Endothelial cell of umbilical vein (primary cell): ENCODE data around the gene NAA16. TPM values are rescaled to one million over a fixed set of nuclear protein-coding genes. Genes with fewer than 3 reads are reported as not detected.
"Not testable (repeated sequence)": the region's sequence is repeated elsewhere in the genome, so short reads cannot be mapped to it uniquely, and the experiment has no call there.

Source experiments
- BruUV-seq: library from RNA; stranded (reverse); fragments of 400-500 nt; replicated peaks from 2 replicates; lab custom pipeline; 2021; lab: Mats Ljungman, UMichigan
- CTCF ChIA-PET: fragments of 300-600, 350-600 bp; sonication (Branson Sonifier 250); formaldehyde crosslinking; loops from one replicate; lab custom pipeline; 2021; ENCODE audit warnings: antibody characterized with exemption, inconsistent platforms; lab: Charles Lee
- POLR2A ChIA-PET: fragments of 300-600, 350-600 bp; sonication (Branson Sonifier 250); formaldehyde crosslinking; loops from one replicate; lab custom pipeline; 2021; ENCODE audit warnings: antibody characterized with exemption, inconsistent platforms; lab: Charles Lee
- DNase-seq: peaks from one replicate; pipeline ENCODE4 v3.0.0-alpha.2; 2011; ENCODE audit warnings: low read depth, low spot score
- FAIRE-seq: peaks from 2 replicates; lab custom pipeline; 2011; peaks lifted over from hg19 to GRCh38; lab: Jason Lieb, UNC
- H2AFZ ChIP-seq: 2 replicates; pipeline ENCODE4 v1.6.0; 2012; ENCODE audit warnings: low read depth, low read length, control low read depth, inconsistent platforms
- H3K27ac ChIP-seq: 2 replicates; pipeline ENCODE4 v1.5.1; 2011; ENCODE audit warnings: low read depth, mild to moderate bottlenecking, control low read depth, low read length, moderate library complexity; ENCODE audit not compliant: insufficient read depth
- H3K27me3 ChIP-seq, 2 experiments: 2 replicates each; pipeline versions ENCODE4 v1.6.0 to v1.6.1; 2011; ENCODE audit warnings: low read length in 2 of 2, mixed read lengths in 1 of 2; ENCODE audit not compliant: control insufficient read depth in 2 of 2, insufficient read depth in 2 of 2
- H3K36me3 ChIP-seq, 2 experiments: 2 replicates in 1 of 2; 3 replicates in 1 of 2; pipeline ENCODE4 v1.5.1; 2011; ENCODE audit warnings: low read length in 2 of 2, mild to moderate bottlenecking in 1 of 2, moderate library complexity in 1 of 2; ENCODE audit not compliant: control insufficient read depth in 2 of 2, insufficient read depth in 2 of 2; ENCODE audit errors: extremely low read depth in 1 of 2
- H3K4me1 ChIP-seq: 3 replicates; pipeline ENCODE4 v1.5.1; 2011; ENCODE audit warnings: mild to moderate bottlenecking, low read length; ENCODE audit not compliant: control insufficient read depth, insufficient read depth; ENCODE audit errors: extremely low read depth
- H3K4me2 ChIP-seq: 2 replicates; pipeline ENCODE4 v1.6.1; 2011; ENCODE audit warnings: low read length, control low read depth, mixed read lengths; ENCODE audit not compliant: insufficient read depth
- H3K4me3 ChIP-seq, 3 experiments: fragments of 200-600 bp in 1 of 3; sonication (generic), shearing (Covaris generic) in 1 of 3; replicated peaks in 1 of 3; 2 replicates each; pipeline ENCODE4 v1.5.1; 2011 to 2016; ENCODE audit warnings: control low read depth in 3 of 3, low read length in 3 of 3, mild to moderate bottlenecking in 2 of 3, inconsistent platforms in 1 of 3, low read depth in 1 of 3, moderate library complexity in 1 of 3; ENCODE audit not compliant: insufficient read depth in 1 of 3
- H3K79me2 ChIP-seq: 2 replicates; pipeline ENCODE4 v1.6.0; 2012; ENCODE audit warnings: low read length, inconsistent platforms; ENCODE audit not compliant: control insufficient read depth, insufficient read depth
- H3K9ac ChIP-seq: replicated peaks from 2 replicates; pipeline ENCODE3; 2011; ENCODE audit warnings: low read length, control low read depth; ENCODE audit not compliant: insufficient read depth; ENCODE audit errors: extremely low read depth
- H3K9me1 ChIP-seq: replicated peaks from 3 replicates; pipeline ENCODE4 v1.6.0; 2011; ENCODE audit warnings: mild to moderate bottlenecking, low read length; ENCODE audit not compliant: control insufficient read depth, insufficient read depth; ENCODE audit errors: extremely low read depth
- H3K9me3 ChIP-seq: replicated peaks from 2 replicates; pipeline ENCODE4 v1.5.1; 2012; ENCODE audit warnings: low read length, inconsistent platforms; ENCODE audit not compliant: control insufficient read depth, insufficient read depth
- H4K20me1 ChIP-seq: replicated peaks from 2 replicates; pipeline ENCODE3; 2011; ENCODE audit warnings: mild to moderate bottlenecking, low read length; ENCODE audit not compliant: control insufficient read depth, insufficient read depth; ENCODE audit errors: extremely low read depth
- EZH2 ChIP-seq: IDR thresholded peaks from 2 replicates; pipeline ENCODE4 v1.6.1; 2012; ENCODE audit warnings: borderline replicate concordance, low read depth, mild to moderate bottlenecking, moderate library complexity, low read length, inconsistent platforms; ENCODE audit not compliant: severe bottlenecking
- FOS ChIP-seq: IDR thresholded peaks from 2 replicates; pipeline ENCODE4 v1.6.1; 2011; ENCODE audit warnings: mild to moderate bottlenecking, low read length, moderate library complexity, borderline replicate concordance; ENCODE audit not compliant: insufficient read depth
- GATA2 ChIP-seq: IDR thresholded peaks from 2 replicates; pipeline ENCODE4 v1.7.0; 2011; ENCODE audit warnings: low read depth, mild to moderate bottlenecking, moderate library complexity, mixed read lengths, low read length; ENCODE audit not compliant: insufficient read length, insufficient read depth
- JUN ChIP-seq: IDR thresholded peaks from 2 replicates; pipeline ENCODE4 v1.6.1; 2011; ENCODE audit warnings: borderline replicate concordance, low read depth; ENCODE audit not compliant: insufficient read length, insufficient read depth
- MYC ChIP-seq: IDR thresholded peaks from one replicate; pipeline ENCODE4 v1.6.1; 2011; ENCODE audit warnings: mild to moderate bottlenecking, low read depth, low read length
- POLR2A ChIP-seq: IDR thresholded peaks from 2 replicates; pipeline ENCODE4 v1.6.1; 2012; ENCODE audit warnings: low read depth, mild to moderate bottlenecking, control low read depth, low read length
- POLR2AphosphoS5 ChIP-seq: IDR thresholded peaks from 2 replicates; pipeline ENCODE4 v1.6.1; 2012; ENCODE audit warnings: low read depth, mild to moderate bottlenecking, control low read depth, low read length, moderate library complexity; ENCODE audit not compliant: insufficient read depth
- dilution Hi-C: fragments of 300-500 bp; cut with MboI; formaldehyde crosslinking; loops from one replicate; pipeline ENCODE4 v1.15.0; 2019; ENCODE audit warnings: low sequenced_read_pairs; ENCODE audit not compliant: extremely low pct_ligation_motif_present
- intact Hi-C: fragments of 100-400 bp; cut with micrococcal nuclease; formaldehyde crosslinking; loops from one replicate; pipeline ENCODE4 v1.10.0; 2022
- polyA plus RNA-seq, 4 experiments: library from polyadenylated mRNA; depleted of rRNA in 3 of 4; stranded (reverse) in 3 of 4; unstranded in 1 of 4; fragments of >200 nt; gene quantifications; 2 replicates each; pipeline versions ENCODE4 v1.2.1 to v1.2.3, GENCODE V29; 2011 to 2012; ENCODE audit warnings: missing spikeins in 1 of 4
- total RNA-seq: library from RNA; stranded (reverse); gene quantifications from 2 replicates; pipeline ENCODE4 v1.2.3, GENCODE V29; 2021
- TF ChIP-seq, protein P1 (sequence below), 2 donors: IDR thresholded peaks; 1 replicate in 1 of 2; 2 replicates in 1 of 2; pipeline ENCODE4 v1.5.1; 2011; ENCODE audit warnings: low read length in 2 of 2, mild to moderate bottlenecking in 2 of 2, moderate library complexity in 2 of 2, control low read depth in 1 of 2, inconsistent platforms in 1 of 2, low read depth in 1 of 2; ENCODE audit not compliant: insufficient read depth in 1 of 2; ENCODE audit errors: extremely low read depth in 1 of 2
- TF ChIP-seq, protein P2 (sequence below): IDR thresholded peaks from 2 replicates; pipeline ENCODE4 v1.6.1; 2011; ENCODE audit not compliant: insufficient read depth, insufficient read length

The NAA16 gene
- total and polyA plus RNA-seq, 2 donors (not counting 3 experiments of a cell fraction or from before 2014, with no cell fraction given): 8.6 to 26.1 TPM

DNA sequence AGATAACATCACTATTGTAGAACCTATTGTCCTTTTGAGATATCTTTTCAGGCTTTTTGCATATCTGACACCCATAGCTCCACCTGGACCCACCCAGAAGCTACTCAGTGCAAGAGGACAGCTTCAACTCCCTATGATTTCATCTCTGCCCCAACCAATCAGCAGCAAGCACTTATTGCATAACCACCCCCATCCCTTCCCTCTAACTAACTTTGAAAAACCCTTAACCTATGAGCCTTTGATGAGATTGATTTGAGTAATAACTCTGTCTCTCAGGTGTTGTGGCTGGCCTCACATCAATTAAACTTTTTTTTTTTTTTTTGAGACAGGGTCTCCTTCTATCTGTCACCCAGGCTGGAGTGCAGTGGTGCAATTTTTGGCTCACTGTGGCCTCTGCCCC lies 34.2 kb upstream of the NAA16 start:
- BruUV-seq: no TSS peak
- DNase-seq (no peak), FAIRE-seq (no peak)
- H3K36me3 ChIP-seq: no peaks in the 10 kb centered on the region
- H4K20me1 ChIP-seq: no peaks in the 10 kb centered on the region
- H3K9me3 ChIP-seq: no peaks in the 10 kb centered on the region
- no peaks in the 10 kb centered on the region for H3K79me2 ChIP-seq
- CTCF ChIA-PET: no interaction called here
- POLR2A ChIA-PET: no interaction called here
- no peaks in the 10 kb centered on the region for H3K9me1 ChIP-seq
- H3K4me3 ChIP-seq: no peak overlapping the region
- dilution Hi-C loops: no loop called here
- H3K27me3 ChIP-seq: no peaks in the 10 kb centered on the region
- intact Hi-C loops: no loop called here
- no peak overlapping the region for H3K27ac ChIP-seq
- no peak overlapping the region for H3K4me2 ChIP-seq
- H3K4me1 ChIP-seq: no peaks in the 10 kb centered on the region
- TF ChIP-seq POLR2A: no peak
- TF ChIP-seq, protein P1, sequence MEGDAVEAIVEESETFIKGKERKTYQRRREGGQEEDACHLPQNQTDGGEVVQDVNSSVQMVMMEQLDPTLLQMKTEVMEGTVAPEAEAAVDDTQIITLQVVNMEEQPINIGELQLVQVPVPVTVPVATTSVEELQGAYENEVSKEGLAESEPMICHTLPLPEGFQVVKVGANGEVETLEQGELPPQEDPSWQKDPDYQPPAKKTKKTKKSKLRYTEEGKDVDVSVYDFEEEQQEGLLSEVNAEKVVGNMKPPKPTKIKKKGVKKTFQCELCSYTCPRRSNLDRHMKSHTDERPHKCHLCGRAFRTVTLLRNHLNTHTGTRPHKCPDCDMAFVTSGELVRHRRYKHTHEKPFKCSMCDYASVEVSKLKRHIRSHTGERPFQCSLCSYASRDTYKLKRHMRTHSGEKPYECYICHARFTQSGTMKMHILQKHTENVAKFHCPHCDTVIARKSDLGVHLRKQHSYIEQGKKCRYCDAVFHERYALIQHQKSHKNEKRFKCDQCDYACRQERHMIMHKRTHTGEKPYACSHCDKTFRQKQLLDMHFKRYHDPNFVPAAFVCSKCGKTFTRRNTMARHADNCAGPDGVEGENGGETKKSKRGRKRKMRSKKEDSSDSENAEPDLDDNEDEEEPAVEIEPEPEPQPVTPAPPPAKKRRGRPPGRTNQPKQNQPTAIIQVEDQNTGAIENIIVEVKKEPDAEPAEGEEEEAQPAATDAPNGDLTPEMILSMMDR (IDR thresholded peaks at IDR 0.05; ENCODE audit: extremely low read depth in 1 of 2, insufficient read depth in 1 of 2, low read depth in 1 of 2, low read length in 2 of 2): no peak
- TF ChIP-seq, protein P2, sequence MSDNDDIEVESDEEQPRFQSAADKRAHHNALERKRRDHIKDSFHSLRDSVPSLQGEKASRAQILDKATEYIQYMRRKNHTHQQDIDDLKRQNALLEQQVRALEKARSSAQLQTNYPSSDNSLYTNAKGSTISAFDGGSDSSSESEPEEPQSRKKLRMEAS: no peak
- TF ChIP-seq EZH2: no peak
- TF ChIP-seq GATA2: no peak
- TF ChIP-seq POLR2AphosphoS5: no peak
- no peak for TF ChIP-seq MYC
- TF ChIP-seq FOS: no peak
- TF ChIP-seq JUN: no peak
- no peak overlapping the region for H2AFZ ChIP-seq
- H3K9ac ChIP-seq: no peak overlapping the region

DNA sequence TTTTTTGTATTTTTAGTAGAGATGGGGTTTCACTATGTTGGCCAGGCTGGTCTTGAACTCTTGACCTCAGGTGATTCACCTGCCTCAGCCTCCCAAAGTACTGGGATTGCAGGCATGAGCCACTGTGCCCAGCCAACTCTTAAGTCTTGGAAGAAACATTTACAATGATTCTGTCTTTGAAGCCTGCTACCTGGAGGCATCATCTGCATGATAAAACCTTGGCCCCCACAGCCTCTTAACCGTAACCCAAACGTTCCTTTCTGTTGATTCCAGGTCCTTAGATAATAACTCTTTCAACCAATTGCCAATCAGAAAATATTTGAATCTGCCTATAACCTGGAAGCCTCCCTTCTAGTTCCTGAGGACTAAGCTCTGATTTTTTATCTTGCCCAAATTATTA lies 31.9 kb upstream of the NAA16 start:
- H3K27me3 ChIP-seq, H3K4me1 ChIP-seq, H4K20me1 ChIP-seq, H3K4me3 ChIP-seq, DNase-seq, CTCF ChIA-PET, H3K36me3 ChIP-seq, H3K4me2 ChIP-seq, H3K9ac ChIP-seq, intact Hi-C loops, BruUV-seq, H2AFZ ChIP-seq, H3K27ac ChIP-seq, FAIRE-seq, POLR2A ChIA-PET, H3K9me3 ChIP-seq, dilution Hi-C loops, H3K79me2 ChIP-seq, H3K9me1 ChIP-seq: not testable (repeated sequence)
